Adipocyte (in vitro differentiated cells): Measurements from ENCODE around the gene FGF14.
A peak's percentile ranks its signal among the peaks of the same experiment; 100 is the strongest.

Experiments used
- DNase-seq: peaks from one replicate; pipeline ENCODE4 v3.0.0-alpha.2; 2015; ENCODE audit warnings: low read depth
- H3K27me3 ChIP-seq: replicated peaks from 2 replicates; pipeline ENCODE4 v1.7.0; 2013; ENCODE audit warnings: mild to moderate bottlenecking, low read length, moderate library complexity; ENCODE audit not compliant: control insufficient read depth, insufficient read depth
- H3K36me3 ChIP-seq: 2 replicates; pipeline ENCODE4 v1.7.0; 2013; ENCODE audit warnings: low read length, mild to moderate bottlenecking, moderate library complexity; ENCODE audit not compliant: control insufficient read depth, insufficient read depth, severe bottlenecking
- H3K4me1 ChIP-seq: 2 replicates; pipeline ENCODE4 v1.7.0; 2013; ENCODE audit warnings: mild to moderate bottlenecking, low read length, moderate library complexity; ENCODE audit not compliant: control insufficient read depth, insufficient read depth
- H3K4me3 ChIP-seq: 2 replicates; pipeline ENCODE4 v1.7.0; 2013; ENCODE audit warnings: mild to moderate bottlenecking, low read length, moderate library complexity
- H3K9ac ChIP-seq: 2 replicates; pipeline ENCODE4 v1.7.0; 2013; ENCODE audit warnings: mild to moderate bottlenecking, low read length, moderate library complexity
- H3K9me3 ChIP-seq: 2 replicates; pipeline ENCODE4 v1.7.0; 2013; ENCODE audit warnings: mild to moderate bottlenecking, low read length, moderate library complexity; ENCODE audit not compliant: control insufficient read depth

FGF14 gene

DNA sequence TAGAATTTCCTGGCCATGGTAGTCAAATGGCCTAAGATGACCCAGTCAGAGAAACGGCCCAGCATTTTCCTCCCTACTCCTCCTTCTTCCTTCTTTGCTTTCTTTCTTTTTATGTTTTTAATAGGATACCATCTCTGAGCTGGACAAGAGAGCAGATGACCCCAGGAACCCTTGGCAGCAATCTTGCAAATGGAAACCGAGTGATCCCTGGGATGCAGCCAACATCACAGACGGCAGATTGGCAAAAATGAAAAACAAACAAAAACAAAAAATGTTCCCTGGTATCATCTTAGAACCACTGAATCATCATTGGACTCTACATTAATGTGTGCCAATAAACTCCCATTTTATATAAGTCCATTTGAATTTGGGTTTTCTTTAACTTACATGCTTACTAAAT, 424.4 kb downstream of the FGF14 start:
- DNase-seq, result no peak
- no peaks in the 10 kb centered on the region for H3K9me3 ChIP-seq
- H3K27me3 ChIP-seq, result no peaks in the 10 kb centered on the region
- H3K9ac ChIP-seq, result peak overlapping the region; percentile 46
- H3K4me3 ChIP-seq, result peak overlapping the region; percentile 49
- H3K4me1 ChIP-seq, result peaks cover 18% of the 10 kb centered on the region
- H3K36me3 ChIP-seq, result no peaks in the 10 kb centered on the region

DNA sequence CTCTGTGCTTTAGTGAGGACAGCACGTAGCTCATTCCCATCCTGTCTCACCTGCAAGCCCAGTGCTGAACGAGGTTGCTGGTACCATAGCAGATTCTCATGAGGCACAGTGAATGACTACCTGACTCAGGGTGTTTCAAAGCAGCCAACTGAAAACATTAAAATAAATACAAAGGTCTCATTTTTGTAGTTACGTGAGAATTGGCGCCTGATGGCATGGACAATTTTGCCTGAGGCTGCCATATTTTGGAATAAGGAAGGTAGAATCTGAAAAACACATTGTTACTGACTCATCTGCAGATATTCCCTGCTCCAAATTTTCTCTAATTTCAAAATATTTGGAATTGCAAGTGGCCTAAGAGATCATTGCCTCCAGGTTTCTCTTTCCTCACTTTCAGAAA, 429.7 kb downstream of the FGF14 start:
- peaks cover 18% of the 10 kb centered on the region for H3K4me1 ChIP-seq
- H3K4me3 ChIP-seq, result no peak overlapping the region
- H3K9me3 ChIP-seq, result no peaks in the 10 kb centered on the region
- no peaks in the 10 kb centered on the region for H3K36me3 ChIP-seq
- H3K9ac ChIP-seq, result no peak overlapping the region
- no peak for DNase-seq
- no peaks in the 10 kb centered on the region for H3K27me3 ChIP-seq

GRCh38 chr13:101970341-101970740, 431.5 kb downstream of the FGF14 start:
- Histone ChIP-seq H3K9ac (no peak overlapping the region), H3K4me1 (peaks cover 11% of the 10 kb centered on the region), H3K4me3 (no peak overlapping the region), H3K9me3 (no peaks in the 10 kb centered on the region), H3K27me3 (no peaks in the 10 kb centered on the region), H3K36me3 (no peaks in the 10 kb centered on the region)
- DNase-seq, result no peak

GRCh38 chr13:101967781-101968180, 434.1 kb downstream of the FGF14 start:
- Histone ChIP-seq H3K4me1 (peaks cover 11% of the 10 kb centered on the region), H3K27me3 (no peaks in the 10 kb centered on the region), H3K36me3 (no peaks in the 10 kb centered on the region), H3K9ac (no peak overlapping the region), H3K9me3 (no peaks in the 10 kb centered on the region), H3K4me3 (no peak overlapping the region)
- DNase-seq, result no peak

DNA sequence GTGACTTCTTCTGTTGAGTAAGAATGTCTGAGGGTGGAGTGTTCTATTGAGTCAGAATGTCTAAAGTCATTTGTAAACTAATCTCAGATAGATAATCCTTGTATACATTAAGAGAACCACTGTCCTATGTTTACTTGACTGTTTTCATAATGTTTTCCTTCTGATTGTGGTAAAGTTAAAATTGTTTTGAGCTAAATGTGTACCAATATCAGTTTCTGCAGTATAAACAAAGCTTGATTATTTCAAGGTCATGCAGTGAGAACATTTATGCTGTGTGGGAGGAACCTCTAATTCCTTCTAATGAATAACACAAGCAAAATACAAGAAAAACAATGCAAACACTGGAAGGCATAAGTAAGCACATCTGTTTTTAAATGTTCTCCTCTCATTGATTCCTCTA, 434.6 kb downstream of the FGF14 start:
- peaks cover 11% of the 10 kb centered on the region for H3K4me1 ChIP-seq
- H3K9me3 ChIP-seq, result no peaks in the 10 kb centered on the region
- H3K4me3 ChIP-seq, result no peak overlapping the region
- peak; percentile 2 for DNase-seq
- H3K36me3 ChIP-seq, result no peaks in the 10 kb centered on the region
- H3K9ac ChIP-seq, result no peak overlapping the region
- no peaks in the 10 kb centered on the region for H3K27me3 ChIP-seq

GRCh38 chr13:101965096-101965495, 436.8 kb downstream of the FGF14 start:
- peaks cover 4% of the 10 kb centered on the region for H3K9me3 ChIP-seq
- no peaks in the 10 kb centered on the region for H3K27me3 ChIP-seq
- no peak overlapping the region for H3K9ac ChIP-seq
- H3K4me1 ChIP-seq, result peaks cover 11% of the 10 kb centered on the region
- no peak for DNase-seq
- no peaks in the 10 kb centered on the region for H3K36me3 ChIP-seq
- no peak overlapping the region for H3K4me3 ChIP-seq

DNA sequence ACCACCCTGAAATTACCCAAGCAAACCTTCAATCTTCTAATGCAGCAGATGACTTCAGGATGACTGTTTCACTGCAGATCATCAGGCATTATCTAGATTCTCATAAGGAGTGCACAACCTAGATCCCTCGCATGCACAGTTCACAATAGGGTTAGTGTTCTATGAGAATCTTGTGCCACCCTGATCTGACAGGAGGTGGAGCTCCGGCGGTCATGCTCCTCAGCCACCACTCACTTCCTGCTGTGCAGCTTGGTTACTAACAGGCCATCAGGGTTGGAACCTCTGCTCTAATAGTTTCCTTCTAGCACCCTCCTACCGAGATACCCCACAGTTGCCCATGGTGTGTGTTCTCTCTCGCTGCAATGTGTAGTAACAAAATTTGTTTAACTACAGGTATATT, 442.8 kb downstream of the FGF14 start:
- Histone ChIP-seq H3K9ac (no peak overlapping the region), H3K4me3 (no peak overlapping the region), H3K36me3 (no peaks in the 10 kb centered on the region)

DNA sequence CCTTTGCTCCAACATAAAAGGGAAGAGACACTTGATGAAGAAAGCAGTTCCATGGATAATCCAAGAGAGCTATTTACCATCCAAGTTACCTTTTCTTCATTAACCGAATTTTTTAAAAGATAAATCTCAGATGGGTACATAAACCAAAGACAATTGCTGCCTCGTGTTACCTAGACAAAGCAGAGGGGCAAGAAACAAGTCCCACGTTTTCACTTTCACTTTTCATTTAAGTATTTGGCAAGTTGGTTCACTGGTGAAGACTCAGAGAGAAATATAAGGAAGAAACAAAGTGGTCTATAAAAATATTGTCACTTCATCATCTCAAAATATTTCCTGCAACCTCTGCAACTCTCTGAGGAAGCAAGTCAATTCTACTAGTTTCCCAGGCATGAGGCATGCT, 446.1 kb downstream of the FGF14 start:
- Histone ChIP-seq H3K4me1 (peaks cover 8% of the 10 kb centered on the region), H3K9ac (no peak overlapping the region), H3K36me3 (no peaks in the 10 kb centered on the region), H3K27me3 (no peaks in the 10 kb centered on the region), H3K4me3 (peak overlapping the region; percentile 49), H3K9me3 (no peaks in the 10 kb centered on the region)
- DNase-seq, result no peak

More for the DNA sequence above, 442.8 kb downstream of the FGF14 start:
- no peaks in the 10 kb centered on the region for H3K27me3 ChIP-seq
- H3K9me3 ChIP-seq, result peaks cover 4% of the 10 kb centered on the region
- peaks cover 8% of the 10 kb centered on the region for H3K4me1 ChIP-seq
- DNase-seq, result no peak

DNA sequence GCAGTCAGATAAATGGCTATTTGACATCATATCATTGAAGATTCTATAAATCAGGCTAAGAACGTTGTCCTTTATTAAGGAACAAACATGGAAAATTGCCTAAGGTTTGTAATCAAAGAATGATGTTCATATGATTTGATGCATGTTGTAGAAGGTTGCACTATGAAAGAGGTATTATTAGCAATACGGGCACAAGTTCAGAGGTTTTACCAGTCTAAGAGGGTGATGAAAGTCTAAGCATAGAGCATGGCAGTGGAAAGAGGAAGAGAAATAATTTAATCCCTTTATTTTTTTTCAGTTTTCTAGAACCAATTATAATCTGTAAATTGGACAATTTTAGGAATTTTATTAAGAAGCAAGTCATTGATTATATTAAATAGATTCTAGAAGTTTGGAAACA, 450.7 kb downstream of the FGF14 start:
- no peaks in the 10 kb centered on the region for H3K9me3 ChIP-seq

GRCh38 chr13:101949681-101950080, 452.2 kb downstream of the FGF14 start:
- Histone ChIP-seq H3K4me3 (no peak overlapping the region), H3K9ac (no peak overlapping the region), H3K4me1 (no peaks in the 10 kb centered on the region)

More for the DNA sequence above, 450.7 kb downstream of the FGF14 start:
- no peak for DNase-seq
- H3K27me3 ChIP-seq, result no peaks in the 10 kb centered on the region
- H3K4me3 ChIP-seq, result no peak overlapping the region
- H3K9ac ChIP-seq, result no peak overlapping the region
- peaks cover 8% of the 10 kb centered on the region for H3K4me1 ChIP-seq
- no peaks in the 10 kb centered on the region for H3K36me3 ChIP-seq

GRCh38 chr13:101946401-101946800, 455.4 kb downstream of the FGF14 start:
- Histone ChIP-seq H3K9ac (no peak overlapping the region), H3K4me1 (peaks cover 10% of the 10 kb centered on the region), H3K36me3 (no peaks in the 10 kb centered on the region), H3K4me3 (no peak overlapping the region), H3K27me3 (no peaks in the 10 kb centered on the region), H3K9me3 (no peaks in the 10 kb centered on the region)
- DNase-seq, result no peak

More at GRCh38 chr13:101949681-101950080, 452.2 kb downstream of the FGF14 start:
- no peaks in the 10 kb centered on the region for H3K36me3 ChIP-seq
- H3K27me3 ChIP-seq, result no peaks in the 10 kb centered on the region
- H3K9me3 ChIP-seq, result no peaks in the 10 kb centered on the region
- no peak for DNase-seq

- no peak overlapping the region for H3K4me3 ChIP-seq
- no peak overlapping the region for H3K9ac ChIP-seq
- no peak for DNase-seq
- H3K9me3 ChIP-seq, result no peaks in the 10 kb centered on the region
- no peaks in the 10 kb centered on the region for H3K27me3 ChIP-seq
- no peaks in the 10 kb centered on the region for H3K36me3 ChIP-seq
- peaks cover 16% of the 10 kb centered on the region for H3K4me1 ChIP-seq
Observed at GRCh38 chr13:101945435-101945834, 456.4 kb downstream of the FGF14 start.
